RWPE2 (cell line): Measurements from ENCODE around the gene KAZALD1.
"Not testable (repeated sequence)": the region's sequence is repeated elsewhere in the genome, so short reads cannot be mapped to it uniquely, and the experiment has no call there.

Experiments
- ATAC-seq: fragments of 200-7000 bp; cut with Tn5 transposase; 3 replicates; pipeline ENCODE4 v1.9.1; 2021; ENCODE audit warnings: low read depth
- DNase-seq: peaks from one replicate; pipeline ENCODE4 v3.0.0-alpha.2; 2020; ENCODE audit warnings: low spot score
- H3K27ac ChIP-seq: fragments of 450-650 bp; 2 replicates; pipeline ENCODE4 v1.5.1; 2017; ENCODE audit warnings: mild to moderate bottlenecking; ENCODE audit not compliant: poor library complexity, severe bottlenecking
- H3K27me3 ChIP-seq: fragments of 250-450 bp; sonication (Bioruptor Pico); 2 replicates; pipeline ENCODE4 v1.5.1; 2021; ENCODE audit warnings: mild to moderate bottlenecking, moderate library complexity; ENCODE audit not compliant: insufficient read depth, poor library complexity, severe bottlenecking
- H3K36me3 ChIP-seq: fragments of 250-450 bp; sonication (Bioruptor Pico); 2 replicates; pipeline ENCODE4 v1.5.1; 2020; ENCODE audit warnings: low read depth, mild to moderate bottlenecking, moderate library complexity
- H3K4me1 ChIP-seq: fragments of 250-450 bp; sonication (Bioruptor Pico); 2 replicates; pipeline ENCODE4 v1.5.1; 2021; ENCODE audit warnings: mild to moderate bottlenecking, moderate library complexity; ENCODE audit not compliant: insufficient read depth, poor library complexity, severe bottlenecking
- H3K4me3 ChIP-seq: fragments of 250-450 bp; sonication (Bioruptor Pico); 2 replicates; pipeline ENCODE4 v1.5.1; 2021; ENCODE audit warnings: mild to moderate bottlenecking, moderate library complexity; ENCODE audit not compliant: severe bottlenecking
- H3K9me3 ChIP-seq: fragments of 250-450 bp; sonication (Bioruptor Pico); 2 replicates; pipeline ENCODE4 v1.5.1; 2021; ENCODE audit warnings: mild to moderate bottlenecking, moderate library complexity; ENCODE audit not compliant: severe bottlenecking
- CTCF ChIP-seq: fragments of 450-650 bp; IDR thresholded peaks from one replicate; pipeline ENCODE4 v1.5.1; 2017; ENCODE audit warnings: mild to moderate bottlenecking, moderate library complexity; ENCODE audit not compliant: poor library complexity, severe bottlenecking

KAZALD1 gene

DNA sequence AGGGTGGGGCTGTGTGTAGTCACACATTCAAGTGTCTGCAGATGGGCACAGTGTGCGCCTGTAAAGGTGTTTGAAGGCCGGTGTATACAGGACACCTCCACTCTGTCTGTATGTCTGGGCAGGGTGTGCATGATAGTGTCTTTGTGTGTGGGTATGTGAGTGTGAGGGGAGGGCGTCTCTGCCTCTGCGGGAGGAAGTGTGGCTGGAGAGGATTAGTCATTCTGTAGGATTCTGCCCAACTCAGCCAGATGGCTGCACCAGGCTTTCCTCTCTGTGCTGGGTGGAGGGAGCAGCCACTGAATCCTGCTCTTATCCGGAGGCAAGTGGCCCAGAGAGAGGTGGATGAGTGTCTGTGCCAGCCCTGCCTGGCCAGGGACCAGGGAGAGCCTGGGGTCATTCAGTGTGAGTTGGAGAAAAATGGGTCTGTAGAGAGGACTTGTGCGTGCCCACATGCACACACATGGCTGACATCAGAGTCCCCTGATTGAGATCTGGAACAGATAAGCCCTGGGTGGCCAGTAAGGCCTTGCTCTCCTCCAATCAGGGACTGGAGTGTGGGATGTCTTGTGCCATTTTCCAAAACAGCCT lies 29.1 kb upstream of the KAZALD1 start:
- peak overlapping the region; percentile 84 for H3K27ac ChIP-seq
- H3K36me3 ChIP-seq = peaks cover 31% of the 10 kb centered on the region
- no peaks in the 10 kb centered on the region for H3K9me3 ChIP-seq
- H3K27me3 ChIP-seq = no peaks in the 10 kb centered on the region
- H3K4me3 ChIP-seq = peak overlapping the region; percentile 48
- TF ChIP-seq CTCF = no peak
- DNase-seq (no peak), ATAC-seq (peak; percentile 77)
- H3K4me1 ChIP-seq = no peaks in the 10 kb centered on the region

- no peak for TF ChIP-seq CTCF
- Histone ChIP-seq H3K4me3 (peak overlapping the region; percentile 48), H3K27ac (peak overlapping the region; percentile 84), H3K9me3 (no peaks in the 10 kb centered on the region), H3K27me3 (no peaks in the 10 kb centered on the region), H3K4me1 (no peaks in the 10 kb centered on the region), H3K36me3 (peaks cover 36% of the 10 kb centered on the region)
- ATAC-seq = no peak
- no peak for DNase-seq
Measured at GRCh38 chr10:101033276-101033675, 28.5 kb upstream of the KAZALD1 start.

GRCh38 chr10:101034404-101034803 lies 27.4 kb upstream of the KAZALD1 start:
- not testable (repeated sequence) for H3K27ac ChIP-seq, H3K4me1 ChIP-seq, ATAC-seq, DNase-seq, H3K9me3 ChIP-seq, H3K4me3 ChIP-seq, H3K27me3 ChIP-seq
- peaks cover 36% of the 10 kb centered on the region for H3K36me3 ChIP-seq

GRCh38 chr10:101035314-101035713 lies 26.5 kb upstream of the KAZALD1 start:
- TF ChIP-seq CTCF = no peak
- Histone ChIP-seq H3K4me3 (no peak overlapping the region), H3K9me3 (no peaks in the 10 kb centered on the region), H3K36me3 (peaks cover 36% of the 10 kb centered on the region), H3K27ac (no peak overlapping the region), H3K4me1 (no peaks in the 10 kb centered on the region), H3K27me3 (no peaks in the 10 kb centered on the region)
- ATAC-seq (no peak), DNase-seq (no peak)

DNA sequence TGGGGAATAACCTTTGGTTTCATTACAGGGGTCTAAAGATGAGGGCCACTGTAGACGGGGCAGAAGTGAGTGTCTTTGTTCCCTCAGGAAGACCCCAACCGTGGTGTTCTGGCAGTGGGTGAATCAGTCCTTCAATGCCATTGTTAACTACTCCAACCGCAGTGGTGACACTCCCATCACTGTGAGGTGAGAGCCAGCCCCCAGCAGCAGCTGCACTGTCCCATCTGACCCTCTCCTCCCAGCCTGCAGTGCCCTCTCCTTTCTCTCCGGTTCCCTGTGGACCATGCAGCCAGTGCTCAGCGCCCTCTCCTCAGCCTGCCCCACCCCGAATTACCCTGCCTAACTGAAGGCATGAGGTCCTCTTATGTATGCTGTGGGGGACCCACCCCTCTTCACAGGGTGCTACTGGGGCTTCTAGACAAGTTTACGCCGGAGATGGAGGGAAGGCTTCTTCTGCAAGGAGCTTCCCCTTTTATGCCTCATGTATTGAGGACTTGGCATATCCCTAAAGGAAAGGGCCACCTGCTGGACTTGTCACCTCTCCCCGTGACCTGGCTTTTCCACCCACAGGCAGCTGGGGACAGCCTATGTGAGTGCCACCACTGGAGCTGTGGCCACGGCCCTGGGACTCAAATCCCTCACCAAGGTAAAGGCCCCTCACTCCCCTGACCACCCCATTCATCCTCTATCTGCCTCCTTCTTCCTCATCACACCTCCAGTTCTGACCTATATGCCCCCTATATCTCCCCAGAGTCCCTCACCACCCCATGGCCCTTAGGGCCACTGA lies 25.7 kb upstream of the KAZALD1 start:
- Histone ChIP-seq H3K36me3 (peaks cover 36% of the 10 kb centered on the region), H3K27ac (no peak overlapping the region), H3K27me3 (no peaks in the 10 kb centered on the region), H3K4me3 (no peak overlapping the region), H3K4me1 (no peaks in the 10 kb centered on the region), H3K9me3 (no peaks in the 10 kb centered on the region)
- ATAC-seq (no peak), DNase-seq (no peak)
- no peak for TF ChIP-seq CTCF
